B cell (primary cell): ENCODE data around the gene PLA2G4E. TPM values are rescaled to one million over a fixed set of nuclear protein-coding genes. Genes with fewer than 3 reads are reported as not detected.

Experiments
- ATAC-seq: fragments of 200-7000 bp; cut with Tn5 transposase; one replicate; pipeline ENCODE4 v1.10.0; 2021; ENCODE audit warnings: low read depth, mild to moderate bottlenecking, moderate number of reproducible peaks, moderate library complexity
- CTCF ChIA-PET: fragments of 350-600 bp; sonication (Branson Sonifier 250); formaldehyde crosslinking; loops from one replicate; lab custom pipeline; 2021; ENCODE audit warnings: antibody characterized with exemption, inconsistent platforms; lab: Charles Lee
- POLR2A ChIA-PET: fragments of 350-600 bp; sonication (Branson Sonifier 250); formaldehyde crosslinking; loops from one replicate; lab custom pipeline; 2021; ENCODE audit warnings: antibody characterized with exemption; lab: Charles Lee
- DNase-seq: peaks from one replicate; pipeline ENCODE4 v3.0.0; 2013
- H2AFZ ChIP-seq: 2 replicates; pipeline ENCODE4 v1.6.1; 2012; ENCODE audit warnings: mild to moderate bottlenecking, low read depth, low read length; ENCODE audit not compliant: insufficient read depth, poor library complexity, severe bottlenecking
- H3K27ac ChIP-seq, 2 donors: 1 replicate in 1 of 2; 2 replicates in 1 of 2; pipeline ENCODE4 v1.5.1; 2012 to 2013; ENCODE audit warnings: low read length in 2 of 2, mild to moderate bottlenecking in 2 of 2, moderate library complexity in 1 of 2
- H3K27me3 ChIP-seq, 4 experiments: fragments of 200-600 bp in 1 of 4; sonication (generic) in 1 of 4; replicated peaks in 1 of 4; 1 replicate in 2 of 4; 2 replicates in 2 of 4; pipeline versions ENCODE4 v1.6.1 to v1.7.0; 2013 to 2016; ENCODE audit warnings: low read length in 3 of 4, mild to moderate bottlenecking in 2 of 4, mixed read lengths in 1 of 4, moderate library complexity in 1 of 4; ENCODE audit not compliant: insufficient read depth in 4 of 4, control insufficient read depth in 3 of 4; ENCODE audit errors: control extremely low read depth in 1 of 4
- H3K36me3 ChIP-seq, 2 experiments: replicated peaks in 1 of 2; 1 replicate in 1 of 2; 2 replicates in 1 of 2; pipeline versions ENCODE4 v1.6.1 to v1.7.1; 2013; ENCODE audit warnings: low read length in 1 of 2; ENCODE audit not compliant: insufficient read depth in 2 of 2, control insufficient read depth in 1 of 2; ENCODE audit errors: control extremely low read depth in 1 of 2, extremely low read depth in 1 of 2
- H3K4me1 ChIP-seq, 2 donors: fragments of 200-600 bp in 1 of 2; sonication (generic) in 1 of 2; 1 replicate in 1 of 2; 2 replicates in 1 of 2; pipeline versions ENCODE4 v1.5.1 to v1.6.1; 2013 to 2017; ENCODE audit warnings: low read length in 2 of 2; ENCODE audit not compliant: control insufficient read depth in 2 of 2, insufficient read depth in 2 of 2
- H3K4me2 ChIP-seq: replicated peaks from 2 replicates; pipeline ENCODE3; 2012; ENCODE audit warnings: mild to moderate bottlenecking, low read depth, low read length; ENCODE audit not compliant: poor library complexity, severe bottlenecking
- H3K4me3 ChIP-seq, 5 experiments: fragments of 200-600 bp in 1 of 5; sonication (generic) in 1 of 5; 1 replicate in 3 of 5; 2 replicates in 2 of 5; pipeline versions ENCODE4 v1.5.1 to v1.7.0; 2011 to 2016; ENCODE audit warnings: low read length in 4 of 5, mild to moderate bottlenecking in 4 of 5, low read depth in 2 of 5, control low read depth in 1 of 5, moderate library complexity in 1 of 5; ENCODE audit not compliant: insufficient read depth in 1 of 5; ENCODE audit errors: control extremely low read depth in 1 of 5, extremely low read depth in 1 of 5
- H3K79me2 ChIP-seq: fragments of 200-600 bp; sonication (generic); one replicate; pipeline ENCODE4 v1.6.0; 2016; ENCODE audit warnings: low read length; ENCODE audit not compliant: control insufficient read depth, insufficient read depth
- H3K9ac ChIP-seq: fragments of 200-600 bp; sonication (generic); 2 replicates; pipeline ENCODE4 v1.6.1; 2017; ENCODE audit warnings: mild to moderate bottlenecking, low read length, moderate library complexity
- H3K9me3 ChIP-seq, 3 donors: one replicate each; pipeline versions ENCODE4 v1.6.1 to v1.7.1; 2013; ENCODE audit warnings: low read length in 2 of 3; ENCODE audit not compliant: control insufficient read depth in 2 of 3, insufficient read depth in 1 of 3; ENCODE audit errors: control extremely low read depth in 1 of 3
- H4K20me1 ChIP-seq: 2 replicates; pipeline ENCODE4 v1.6.0; 2012; ENCODE audit warnings: mild to moderate bottlenecking, low read length; ENCODE audit not compliant: insufficient read depth, control insufficient read depth, poor library complexity, severe bottlenecking
- H3K27ac Mint-ChIP-seq: one replicate; pipeline ENCODE4 v1.8.0; 2021; ENCODE audit warnings: mixed read lengths
- H3K27me3 Mint-ChIP-seq: one replicate; pipeline ENCODE4 v1.8.0; 2021; ENCODE audit warnings: mixed read lengths
- H3K4me1 Mint-ChIP-seq: one replicate; pipeline ENCODE4 v1.8.0; 2021; ENCODE audit warnings: mixed read lengths
- H3K4me3 Mint-ChIP-seq: one replicate; pipeline ENCODE4 v1.8.0; 2021; ENCODE audit warnings: mixed read lengths
- H3K9me3 Mint-ChIP-seq: one replicate; pipeline ENCODE4 v1.8.0; 2022; ENCODE audit warnings: mixed read lengths; ENCODE audit not compliant: insufficient read depth
- CTCF ChIP-seq: fragments of 200-600 bp; IDR thresholded peaks from one replicate; pipeline ENCODE4 v1.8.0; 2022; ENCODE audit warnings: antibody characterized with exemption, mild to moderate bottlenecking
- EZH2 ChIP-seq: IDR thresholded peaks from 2 replicates; pipeline ENCODE4 v1.6.1; 2012; ENCODE audit warnings: borderline replicate concordance, low read depth, mild to moderate bottlenecking, moderate library complexity, low read length; ENCODE audit not compliant: insufficient read depth, poor library complexity, severe bottlenecking
- WGBS: methylation state at CpG from one replicate; pipeline ENCODE4 v1.1.5; 2013; ENCODE audit warnings: missing lambda C conversion rate; ENCODE audit not compliant: insufficient coverage; 5-methylcytosine and 5-hydroxymethylcytosine counted together
- intact Hi-C: fragments of 100-400 bp; cut with micrococcal nuclease; formaldehyde crosslinking; loops from one replicate; pipeline ENCODE4 v1.10.0; 2022
- polyA plus RNA-seq: library from polyadenylated mRNA; depleted of rRNA; stranded (reverse); fragments of >200 nt; gene quantifications from 2 replicates; pipeline ENCODE4 v1.2.3, GENCODE V29; 2012
- total RNA-seq, 2 donors: library from RNA; stranded (reverse); fragments of 120-200 nt in 1 of 2; gene quantifications; 1 replicate in 1 of 2; 2 replicates in 1 of 2; pipeline versions ENCODE4 v1.2.3 to v1.2.4, GENCODE V29; 2013 to 2022

PLA2G4E gene
- total and polyA plus RNA-seq, 2 donors (not counting 1 experiment from before 2014, with no cell fraction given): not detected

DNA sequence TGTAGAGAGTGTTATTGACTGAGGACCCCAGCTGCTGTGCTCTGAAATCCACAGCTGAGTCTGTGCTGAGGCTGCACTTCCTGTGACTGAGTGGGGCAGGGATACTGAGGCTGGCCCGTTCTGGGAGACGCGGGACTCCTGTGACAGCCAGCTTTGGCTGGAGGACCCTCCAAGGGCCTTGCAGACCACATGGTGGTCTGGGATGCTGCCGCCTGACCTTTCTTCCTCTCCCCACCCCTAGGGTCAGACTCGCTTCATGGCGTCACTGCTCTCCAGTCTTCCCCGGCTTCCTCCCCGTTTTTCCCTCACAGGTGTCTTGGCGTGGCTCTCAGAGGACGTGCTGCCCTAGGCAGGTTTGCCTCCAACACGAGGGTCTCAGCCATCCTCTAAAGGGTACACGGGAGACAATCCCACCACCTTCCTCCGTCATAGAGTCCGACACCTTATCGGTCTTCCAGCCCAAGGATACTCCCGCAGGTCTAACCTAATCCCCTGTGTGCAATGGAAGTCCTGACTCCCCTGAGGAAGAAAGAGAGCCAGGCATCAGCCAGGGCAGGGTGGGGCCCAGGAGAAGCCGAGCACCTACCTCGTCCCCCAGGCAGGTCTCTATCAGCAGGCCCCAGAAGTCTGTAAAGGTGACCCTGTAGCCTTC, 28.6 kb downstream of the PLA2G4E start:
- DNase-seq (no peak), ATAC-seq (no peak)
- peaks cover 0 to 9% (median 4%) of the 10 kb centered on the region in 4 experiments for H3K27me3 ChIP-seq
- H3K79me2 ChIP-seq: no peaks in the 10 kb centered on the region
- Mint-ChIP-seq H3K4me1 (no peaks in the 10 kb centered on the region), H3K27me3 (no peaks in the 10 kb centered on the region), H3K27ac (no peak overlapping the region), H3K9me3 (no peaks in the 10 kb centered on the region), H3K4me3 (no peak overlapping the region)
- no peaks in the 10 kb centered on the region for H3K4me1 ChIP-seq
- no peaks in the 10 kb centered on the region for H3K36me3 ChIP-seq
- TF ChIP-seq CTCF (no peak), EZH2 (no peak)
- no peak overlapping the region for H3K4me3 ChIP-seq
- H2AFZ ChIP-seq: no peak overlapping the region
- intact Hi-C loops: no loop called here
- H3K9ac ChIP-seq: no peak overlapping the region
- no peak overlapping the region for H3K27ac ChIP-seq
- WGBS: 96% methylated on average over 17 of the region's 18 CpGs
- H3K4me2 ChIP-seq: no peak overlapping the region
- ChIA-PET CTCF (interaction anchor here (4.6 to 7.4 kb wide), 2 partner anchors 63 to 70 kb away, joined by 88 to 109 read pairs; no protein-coding TSS in a partner anchor), POLR2A (no interaction called here)
- H4K20me1 ChIP-seq: no peaks in the 10 kb centered on the region
- no peaks in the 10 kb centered on the region for H3K9me3 ChIP-seq

GRCh38 chr15:41990691-41991090, 30.2 kb downstream of the PLA2G4E start:
- Mint-ChIP-seq H3K4me3 (no peak overlapping the region), H3K9me3 (no peaks in the 10 kb centered on the region), H3K4me1 (no peaks in the 10 kb centered on the region), H3K27me3 (no peaks in the 10 kb centered on the region), H3K27ac (no peak overlapping the region)
- no peak for TF ChIP-seq CTCF
- TF ChIP-seq EZH2: no peak
- H3K36me3 ChIP-seq: no peaks in the 10 kb centered on the region
- intact Hi-C loops: no loop called here
- ATAC-seq: no peak
- POLR2A ChIA-PET: no interaction called here
- H3K4me3 ChIP-seq: no peak overlapping the region
- H4K20me1 ChIP-seq: no peaks in the 10 kb centered on the region
- H3K4me1 ChIP-seq: no peaks in the 10 kb centered on the region
- H3K9me3 ChIP-seq: no peaks in the 10 kb centered on the region
- no peak overlapping the region for H3K27ac ChIP-seq
- no peak for DNase-seq
- H3K9ac ChIP-seq: no peak overlapping the region
- WGBS: 82% methylated on average over 2 of the region's 3 CpGs
- H2AFZ ChIP-seq: no peak overlapping the region
- no peak overlapping the region for H3K4me2 ChIP-seq
- no peaks in the 10 kb centered on the region for H3K79me2 ChIP-seq
- H3K27me3 ChIP-seq: peaks cover 0 to 9% (median 4%) of the 10 kb centered on the region in 4 experiments
- CTCF ChIA-PET: interaction anchor here (1.2 to 8.8 kb wide), 10 partner anchors 9 to 217 kb away, joined by 3 to 113 read pairs (median 10); partner anchors contain the start of genes EHD4 and MAPKBP1
